Endothelial cell of umbilical vein (primary cell): ENCODE results near the gene EIF2AK3. TPM values are rescaled to one million over a fixed set of nuclear protein-coding genes. Genes with fewer than 3 reads are reported as not detected.

Experiments
- BruUV-seq: library from RNA; stranded (reverse); fragments of 400-500 nt; replicated peaks from 2 replicates; lab custom pipeline; 2021; lab: Mats Ljungman, UMichigan
- CTCF ChIA-PET: fragments of 300-600, 350-600 bp; sonication (Branson Sonifier 250); formaldehyde crosslinking; loops from one replicate; lab custom pipeline; 2021; ENCODE audit warnings: antibody characterized with exemption, inconsistent platforms; lab: Charles Lee
- POLR2A ChIA-PET: fragments of 300-600, 350-600 bp; sonication (Branson Sonifier 250); formaldehyde crosslinking; loops from one replicate; lab custom pipeline; 2021; ENCODE audit warnings: antibody characterized with exemption, inconsistent platforms; lab: Charles Lee
- DNase-seq: peaks from one replicate; pipeline ENCODE4 v3.0.0-alpha.2; 2011; ENCODE audit warnings: low read depth, low spot score
- FAIRE-seq: peaks from 2 replicates; lab custom pipeline; 2011; peaks lifted over from hg19 to GRCh38; lab: Jason Lieb, UNC
- H2AFZ ChIP-seq: 2 replicates; pipeline ENCODE4 v1.6.0; 2012; ENCODE audit warnings: low read depth, low read length, control low read depth, inconsistent platforms
- H3K27ac ChIP-seq: 2 replicates; pipeline ENCODE4 v1.5.1; 2011; ENCODE audit warnings: low read depth, mild to moderate bottlenecking, control low read depth, low read length, moderate library complexity; ENCODE audit not compliant: insufficient read depth
- H3K27me3 ChIP-seq, 2 experiments: 2 replicates each; pipeline versions ENCODE4 v1.6.0 to v1.6.1; 2011; ENCODE audit warnings: low read length in 2 of 2, mixed read lengths in 1 of 2; ENCODE audit not compliant: control insufficient read depth in 2 of 2, insufficient read depth in 2 of 2
- H3K36me3 ChIP-seq, 2 experiments: 2 replicates in 1 of 2; 3 replicates in 1 of 2; pipeline ENCODE4 v1.5.1; 2011; ENCODE audit warnings: low read length in 2 of 2, mild to moderate bottlenecking in 1 of 2, moderate library complexity in 1 of 2; ENCODE audit not compliant: control insufficient read depth in 2 of 2, insufficient read depth in 2 of 2; ENCODE audit errors: extremely low read depth in 1 of 2
- H3K4me1 ChIP-seq: 3 replicates; pipeline ENCODE4 v1.5.1; 2011; ENCODE audit warnings: mild to moderate bottlenecking, low read length; ENCODE audit not compliant: control insufficient read depth, insufficient read depth; ENCODE audit errors: extremely low read depth
- H3K4me2 ChIP-seq: 2 replicates; pipeline ENCODE4 v1.6.1; 2011; ENCODE audit warnings: low read length, control low read depth, mixed read lengths; ENCODE audit not compliant: insufficient read depth
- H3K4me3 ChIP-seq, 3 experiments: fragments of 200-600 bp in 1 of 3; sonication (generic), shearing (Covaris generic) in 1 of 3; replicated peaks in 1 of 3; 2 replicates each; pipeline ENCODE4 v1.5.1; 2011 to 2016; ENCODE audit warnings: control low read depth in 3 of 3, low read length in 3 of 3, mild to moderate bottlenecking in 2 of 3, inconsistent platforms in 1 of 3, low read depth in 1 of 3, moderate library complexity in 1 of 3; ENCODE audit not compliant: insufficient read depth in 1 of 3
- H3K79me2 ChIP-seq: 2 replicates; pipeline ENCODE4 v1.6.0; 2012; ENCODE audit warnings: low read length, inconsistent platforms; ENCODE audit not compliant: control insufficient read depth, insufficient read depth
- H3K9ac ChIP-seq: replicated peaks from 2 replicates; pipeline ENCODE3; 2011; ENCODE audit warnings: low read length, control low read depth; ENCODE audit not compliant: insufficient read depth; ENCODE audit errors: extremely low read depth
- H3K9me1 ChIP-seq: replicated peaks from 3 replicates; pipeline ENCODE4 v1.6.0; 2011; ENCODE audit warnings: mild to moderate bottlenecking, low read length; ENCODE audit not compliant: control insufficient read depth, insufficient read depth; ENCODE audit errors: extremely low read depth
- H3K9me3 ChIP-seq: replicated peaks from 2 replicates; pipeline ENCODE4 v1.5.1; 2012; ENCODE audit warnings: low read length, inconsistent platforms; ENCODE audit not compliant: control insufficient read depth, insufficient read depth
- H4K20me1 ChIP-seq: replicated peaks from 2 replicates; pipeline ENCODE3; 2011; ENCODE audit warnings: mild to moderate bottlenecking, low read length; ENCODE audit not compliant: control insufficient read depth, insufficient read depth; ENCODE audit errors: extremely low read depth
- EZH2 ChIP-seq: IDR thresholded peaks from 2 replicates; pipeline ENCODE4 v1.6.1; 2012; ENCODE audit warnings: borderline replicate concordance, low read depth, mild to moderate bottlenecking, moderate library complexity, low read length, inconsistent platforms; ENCODE audit not compliant: severe bottlenecking
- FOS ChIP-seq: IDR thresholded peaks from 2 replicates; pipeline ENCODE4 v1.6.1; 2011; ENCODE audit warnings: mild to moderate bottlenecking, low read length, moderate library complexity, borderline replicate concordance; ENCODE audit not compliant: insufficient read depth
- JUN ChIP-seq: IDR thresholded peaks from 2 replicates; pipeline ENCODE4 v1.6.1; 2011; ENCODE audit warnings: borderline replicate concordance, low read depth; ENCODE audit not compliant: insufficient read length, insufficient read depth
- MYC ChIP-seq: IDR thresholded peaks from one replicate; pipeline ENCODE4 v1.6.1; 2011; ENCODE audit warnings: mild to moderate bottlenecking, low read depth, low read length
- POLR2A ChIP-seq: IDR thresholded peaks from 2 replicates; pipeline ENCODE4 v1.6.1; 2012; ENCODE audit warnings: low read depth, mild to moderate bottlenecking, control low read depth, low read length
- POLR2AphosphoS5 ChIP-seq: IDR thresholded peaks from 2 replicates; pipeline ENCODE4 v1.6.1; 2012; ENCODE audit warnings: low read depth, mild to moderate bottlenecking, control low read depth, low read length, moderate library complexity; ENCODE audit not compliant: insufficient read depth
- dilution Hi-C: fragments of 300-500 bp; cut with MboI; formaldehyde crosslinking; loops from one replicate; pipeline ENCODE4 v1.15.0; 2019; ENCODE audit warnings: low sequenced_read_pairs; ENCODE audit not compliant: extremely low pct_ligation_motif_present
- intact Hi-C: fragments of 100-400 bp; cut with micrococcal nuclease; formaldehyde crosslinking; loops from one replicate; pipeline ENCODE4 v1.10.0; 2022
- polyA plus RNA-seq, 4 experiments: library from polyadenylated mRNA; depleted of rRNA in 3 of 4; stranded (reverse) in 3 of 4; unstranded in 1 of 4; fragments of >200 nt; gene quantifications; 2 replicates each; pipeline versions ENCODE4 v1.2.1 to v1.2.3, GENCODE V29; 2011 to 2012; ENCODE audit warnings: missing spikeins in 1 of 4
- total RNA-seq: library from RNA; stranded (reverse); gene quantifications from 2 replicates; pipeline ENCODE4 v1.2.3, GENCODE V29; 2021
- TF ChIP-seq, protein P1 (sequence below): IDR thresholded peaks from 2 replicates; pipeline ENCODE4 v1.6.1; 2011; ENCODE audit not compliant: insufficient read depth, insufficient read length

Gene EIF2AK3
- total and polyA plus RNA-seq, 2 donors (not counting 3 experiments of a cell fraction or from before 2014, with no cell fraction given): 5.3 to 17.3 TPM

DNA sequence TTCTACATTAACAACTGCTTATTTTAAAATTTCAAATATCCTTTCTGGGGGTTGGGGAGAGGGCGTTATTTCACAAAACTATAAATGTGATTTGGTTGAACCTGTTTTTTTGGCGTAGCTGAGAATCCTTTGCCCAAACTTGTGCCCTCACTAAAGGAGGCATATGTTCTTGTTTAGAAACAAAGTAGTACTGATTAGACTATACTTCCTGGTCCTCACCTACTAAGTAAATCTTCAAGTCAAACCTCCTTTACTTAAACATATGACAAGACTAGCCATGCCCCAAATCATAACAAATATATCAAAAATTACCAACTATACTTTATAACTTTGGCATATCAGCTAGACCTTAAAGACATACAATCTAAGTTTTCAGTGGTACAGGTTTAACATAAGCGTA is 5.8 kb downstream of the EIF2AK3 start:
- no peak overlapping the region for H3K27ac ChIP-seq
- no peaks in the 10 kb centered on the region for H3K9me1 ChIP-seq
- dilution Hi-C loops: no loop called here
- H3K4me1 ChIP-seq: peaks cover 17% of the 10 kb centered on the region
- H3K79me2 ChIP-seq: peaks cover 53% of the 10 kb centered on the region
- peaks cover 6% of the 10 kb centered on the region for H4K20me1 ChIP-seq
- H3K9me3 ChIP-seq: no peaks in the 10 kb centered on the region
- BruUV-seq: no TSS peak
- no peak for FAIRE-seq
- intact Hi-C loops: no loop called here
- ChIA-PET POLR2A (no interaction called here), CTCF (interaction anchor here (1.0 kb wide), 1 partner anchor 16 kb away, joined by 3 read pairs; no protein-coding TSS in a partner anchor)
- no peak overlapping the region for H2AFZ ChIP-seq
- TF ChIP-seq POLR2A: no peak
- DNase-seq: no peak
- H3K27me3 ChIP-seq: no peaks in the 10 kb centered on the region
- H3K36me3 ChIP-seq: no peaks in the 10 kb centered on the region
- H3K4me2 ChIP-seq: no peak overlapping the region
- H3K4me3 ChIP-seq: no peak overlapping the region
- H3K9ac ChIP-seq: no peak overlapping the region

DNA sequence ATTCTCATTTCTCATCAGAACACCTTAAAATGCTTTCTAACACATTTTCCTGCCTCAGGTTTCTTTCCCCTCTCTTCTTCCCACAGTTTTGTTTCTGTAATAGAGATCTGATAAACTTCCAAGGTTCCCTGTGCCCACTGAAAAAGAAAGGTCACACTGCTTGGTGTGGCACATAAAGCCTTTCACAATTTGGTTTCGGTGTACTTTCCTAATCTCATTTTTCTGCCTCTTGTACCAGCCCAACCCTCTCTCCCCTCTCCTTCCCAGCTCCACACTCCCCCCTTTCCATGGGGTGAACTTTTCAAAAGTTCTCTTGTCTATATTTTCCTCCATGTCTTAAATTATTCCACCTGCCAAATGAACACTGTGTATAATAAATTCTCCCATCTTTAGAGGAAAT is 7.2 kb downstream of the EIF2AK3 start:
- intact Hi-C loops (no loop called here), dilution Hi-C loops (no loop called here)
- H3K4me2 ChIP-seq: no peak overlapping the region
- H4K20me1 ChIP-seq: peaks cover 6% of the 10 kb centered on the region
- peaks cover 6% of the 10 kb centered on the region for H3K4me1 ChIP-seq
- no TSS peak for BruUV-seq
- H3K79me2 ChIP-seq: peaks cover 52% of the 10 kb centered on the region
- CTCF ChIA-PET: interaction anchor here (1.4 kb wide), 1 partner anchor 15 kb away, joined by 5 read pairs; no protein-coding TSS in a partner anchor
- no peaks in the 10 kb centered on the region for H3K9me3 ChIP-seq
- POLR2A ChIA-PET: no interaction called here
- no peaks in the 10 kb centered on the region for H3K9me1 ChIP-seq
- H3K9ac ChIP-seq: no peak overlapping the region
- FAIRE-seq (no peak), DNase-seq (no peak)
- TF ChIP-seq FOS (no peak), JUN (no peak), EZH2 (no peak), MYC (no peak), POLR2AphosphoS5 (no peak), POLR2A (no peak)
- TF ChIP-seq, protein P1, sequence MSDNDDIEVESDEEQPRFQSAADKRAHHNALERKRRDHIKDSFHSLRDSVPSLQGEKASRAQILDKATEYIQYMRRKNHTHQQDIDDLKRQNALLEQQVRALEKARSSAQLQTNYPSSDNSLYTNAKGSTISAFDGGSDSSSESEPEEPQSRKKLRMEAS: no peak
- H3K27ac ChIP-seq: no peak overlapping the region
- no peak overlapping the region for H2AFZ ChIP-seq
- no peaks in the 10 kb centered on the region for H3K27me3 ChIP-seq
- H3K36me3 ChIP-seq: no peaks in the 10 kb centered on the region
- no peak overlapping the region for H3K4me3 ChIP-seq
